ENCODE measurements around the gene C10orf67. TPM values are rescaled to one million over a fixed set of nuclear protein-coding genes. Genes with fewer than 3 reads are reported as not detected.

C10orf67 gene
- total RNA-seq, 2 donors from 2014 or later = not detected

- no peaks in the 10 kb centered on the region for H3K4me1 ChIP-seq
- no peaks in the 10 kb centered on the region for H3K9me3 ChIP-seq
- DNase-seq = no peak
- H3K9ac ChIP-seq (ENCODE audit: low read depth in 2 of 2, low read length in 2 of 2) = no peak overlapping the region
- no peaks in the 10 kb centered on the region for H3K27me3 ChIP-seq
- no peak overlapping the region for H3K4me3 ChIP-seq
- H3K36me3 ChIP-seq = no peaks in the 10 kb centered on the region
- H3K27ac ChIP-seq = no peak overlapping the region
- no peak for TF ChIP-seq CTCF (IDR thresholded peaks at IDR 0.05)
- intact Hi-C loops (cut with DNase I) = no loop called here
Observed at GRCh38 chr10:23319835-23320234, 24.8 kb downstream of the C10orf67 start.

GRCh38 chr10:23318359-23318758, 26.2 kb downstream of the C10orf67 start:
- no peaks in the 10 kb centered on the region for H3K4me1 ChIP-seq
- intact Hi-C loops (cut with DNase I) = no loop called here
- H3K4me3 ChIP-seq = no peak overlapping the region
- no peaks in the 10 kb centered on the region for H3K27me3 ChIP-seq
- H3K27ac ChIP-seq = no peak overlapping the region
- no peak for TF ChIP-seq CTCF (IDR thresholded peaks at IDR 0.05)
- H3K9me3 ChIP-seq = no peaks in the 10 kb centered on the region
- DNase-seq = no peak
- H3K36me3 ChIP-seq = no peaks in the 10 kb centered on the region
- H3K9ac ChIP-seq (ENCODE audit: low read depth in 2 of 2, low read length in 2 of 2) = no peak overlapping the region

- H3K4me1 ChIP-seq = no peaks in the 10 kb centered on the region
- intact Hi-C loops (cut with DNase I) = no loop called here
- no peak for TF ChIP-seq CTCF (IDR thresholded peaks at IDR 0.05)
Observed at GRCh38 chr10:23317416-23317815, 27.2 kb downstream of the C10orf67 start.

GRCh38 chr10:23316406-23316805, 28.2 kb downstream of the C10orf67 start:
- no peak for TF ChIP-seq CTCF (IDR thresholded peaks at IDR 0.05)
- Histone ChIP-seq H3K27ac (no peak overlapping the region), H3K27me3 (no peaks in the 10 kb centered on the region), H3K9ac (ENCODE audit: low read depth in 2 of 2, low read length in 2 of 2) (no peak overlapping the region), H3K36me3 (no peaks in the 10 kb centered on the region), H3K4me3 (no peak overlapping the region), H3K9me3 (no peaks in the 10 kb centered on the region), H3K4me1 (no peaks in the 10 kb centered on the region)
- DNase-seq = no peak
- intact Hi-C loops (cut with DNase I) = no loop called here

More at GRCh38 chr10:23317416-23317815, 27.2 kb downstream of the C10orf67 start:
- Histone ChIP-seq H3K27me3 (no peaks in the 10 kb centered on the region), H3K9ac (ENCODE audit: low read depth in 2 of 2, low read length in 2 of 2) (no peak overlapping the region), H3K9me3 (no peaks in the 10 kb centered on the region), H3K4me3 (no peak overlapping the region), H3K36me3 (no peaks in the 10 kb centered on the region), H3K27ac (no peak overlapping the region)
- DNase-seq = no peak

- no peak for DNase-seq
- no peaks in the 10 kb centered on the region for H3K4me1 ChIP-seq
- no peak for TF ChIP-seq CTCF (IDR thresholded peaks at IDR 0.05)
- H3K36me3 ChIP-seq = no peaks in the 10 kb centered on the region
- no peak overlapping the region for H3K27ac ChIP-seq
- H3K9me3 ChIP-seq = no peaks in the 10 kb centered on the region
- no peaks in the 10 kb centered on the region for H3K27me3 ChIP-seq
- no peak overlapping the region for H3K9ac ChIP-seq (ENCODE audit: low read depth in 2 of 2, low read length in 2 of 2)
- intact Hi-C loops (cut with DNase I) = loop anchor here (2.0 kb wide), 2 partner anchors 209 to 387 kb away; no protein-coding TSS in a partner anchor
- H3K4me3 ChIP-seq = no peak overlapping the region
Observed at GRCh38 chr10:23315966-23316365, 28.6 kb downstream of the C10orf67 start.

Data from colonic mucosa (tissue), 4 donors.